Coronary artery (tissue), 2 donors: ENCODE measurements around the gene PITPNC1.

ENCODE experiments used
- DNase-seq: peaks from one replicate; pipeline ENCODE4 v3.0.0-alpha.2; 2017; ENCODE audit warnings: low spot score
- H3K27ac ChIP-seq, 2 donors: fragments of 200-600 bp; sonication (generic); one replicate each; pipeline ENCODE4 v1.5.1; 2016 to 2019
- H3K4me3 ChIP-seq: fragments of 200-600 bp; sonication (generic); 2 replicates; pipeline ENCODE4 v1.5.1; 2016; ENCODE audit warnings: mild to moderate bottlenecking, moderate library complexity
- TF ChIP-seq, protein P1 (sequence below): fragments of 200-600 bp; sonication (generic); IDR thresholded peaks from one replicate; pipeline ENCODE4 v1.5.1; 2019; ENCODE audit warnings: antibody characterized with exemption

PITPNC1 gene

DNA sequence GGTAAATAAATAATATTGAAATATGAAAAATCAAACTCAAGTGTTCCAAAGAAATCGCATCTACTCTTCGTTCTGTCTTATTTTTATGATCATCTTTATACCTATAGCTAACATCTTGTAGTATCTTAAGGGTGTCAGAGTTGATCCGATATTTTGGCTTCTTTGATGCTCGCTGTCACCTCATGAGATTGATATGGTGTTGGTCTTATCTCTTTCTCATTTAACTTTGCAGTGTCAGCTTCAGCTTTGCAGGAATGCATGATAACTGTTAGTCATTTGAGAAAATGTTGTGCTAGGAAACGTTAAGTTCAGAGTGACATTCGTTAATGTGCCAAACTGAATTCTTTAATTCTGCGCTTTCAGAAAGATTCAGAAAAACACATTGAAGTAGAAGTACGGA lies 360.1 kb downstream of the PITPNC1 start:
- H3K4me3 ChIP-seq, result no peak overlapping the region
- no peak for DNase-seq
- H3K27ac ChIP-seq, result no peak overlapping the region
- TF ChIP-seq, protein P1, sequence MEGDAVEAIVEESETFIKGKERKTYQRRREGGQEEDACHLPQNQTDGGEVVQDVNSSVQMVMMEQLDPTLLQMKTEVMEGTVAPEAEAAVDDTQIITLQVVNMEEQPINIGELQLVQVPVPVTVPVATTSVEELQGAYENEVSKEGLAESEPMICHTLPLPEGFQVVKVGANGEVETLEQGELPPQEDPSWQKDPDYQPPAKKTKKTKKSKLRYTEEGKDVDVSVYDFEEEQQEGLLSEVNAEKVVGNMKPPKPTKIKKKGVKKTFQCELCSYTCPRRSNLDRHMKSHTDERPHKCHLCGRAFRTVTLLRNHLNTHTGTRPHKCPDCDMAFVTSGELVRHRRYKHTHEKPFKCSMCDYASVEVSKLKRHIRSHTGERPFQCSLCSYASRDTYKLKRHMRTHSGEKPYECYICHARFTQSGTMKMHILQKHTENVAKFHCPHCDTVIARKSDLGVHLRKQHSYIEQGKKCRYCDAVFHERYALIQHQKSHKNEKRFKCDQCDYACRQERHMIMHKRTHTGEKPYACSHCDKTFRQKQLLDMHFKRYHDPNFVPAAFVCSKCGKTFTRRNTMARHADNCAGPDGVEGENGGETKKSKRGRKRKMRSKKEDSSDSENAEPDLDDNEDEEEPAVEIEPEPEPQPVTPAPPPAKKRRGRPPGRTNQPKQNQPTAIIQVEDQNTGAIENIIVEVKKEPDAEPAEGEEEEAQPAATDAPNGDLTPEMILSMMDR, result no peak

DNA sequence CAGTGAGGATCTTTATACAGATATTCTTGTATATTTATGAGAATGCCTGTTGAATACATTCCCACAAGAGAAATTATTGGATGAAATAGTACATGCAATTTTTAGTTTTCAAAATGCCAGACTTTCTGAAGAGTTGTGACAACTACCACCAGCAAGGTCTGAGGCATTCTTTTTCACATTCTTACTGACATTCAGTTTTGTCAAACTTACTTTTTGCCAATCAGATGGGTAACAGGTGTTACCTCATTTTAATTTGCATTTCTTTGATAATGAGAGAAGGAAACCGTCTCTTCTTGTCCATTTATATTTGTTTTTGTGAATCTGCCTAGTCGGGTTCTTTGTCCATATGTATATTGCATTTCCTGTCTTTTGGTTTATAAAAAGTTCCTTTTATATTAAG lies 364.9 kb downstream of the PITPNC1 start:
- Histone ChIP-seq H3K27ac (no peak overlapping the region), H3K4me3 (no peak overlapping the region)
- TF ChIP-seq, protein P1, result no peak
- no peak for DNase-seq
